Measurements from ENCODE around the gene ZDHHC14.

Gene ZDHHC14

DNA sequence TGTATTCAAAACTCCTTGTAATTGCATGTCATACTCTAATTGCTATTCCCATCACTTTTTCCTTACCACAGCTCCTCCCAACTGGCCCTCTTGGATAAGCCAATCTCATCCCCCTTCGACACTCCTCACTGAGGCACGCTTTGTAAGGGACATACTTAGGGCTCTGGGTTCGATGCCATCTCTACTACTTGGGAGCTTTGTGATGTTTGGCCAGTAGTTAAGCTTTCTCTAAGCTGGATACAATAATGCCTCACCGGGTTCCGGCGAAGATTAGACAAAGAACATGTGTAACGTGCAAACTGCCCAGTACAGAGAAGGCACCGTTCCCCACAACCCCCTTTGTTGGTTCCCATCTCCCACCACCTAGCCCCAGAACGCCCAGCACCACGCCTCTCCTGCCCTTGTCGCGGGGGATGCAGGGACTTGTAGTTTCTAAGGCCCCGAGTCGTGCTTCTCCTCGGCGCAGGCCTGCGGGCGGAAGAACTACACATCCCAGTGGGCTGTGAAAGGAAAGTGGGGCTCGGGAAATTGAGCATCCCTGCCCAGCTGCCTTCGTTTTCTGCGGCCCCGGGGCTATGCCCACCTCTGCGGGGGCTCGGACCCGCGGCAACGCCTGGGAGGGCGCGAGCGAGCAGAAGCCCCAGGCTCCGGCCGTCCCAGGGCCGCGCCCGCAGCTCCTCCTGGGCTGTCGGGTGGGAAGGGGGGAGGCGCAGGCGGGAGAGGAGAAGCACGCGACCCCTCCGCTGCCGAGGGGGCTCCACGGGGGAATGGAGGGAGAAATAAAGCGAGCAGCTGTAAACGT lies 1.1 kb upstream of the ZDHHC14 start:
- no peaks in the 10 kb centered on the region for H3K27me3 ChIP-seq (ENCODE audit: insufficient read depth, poor library complexity, severe bottlenecking)
- peak overlapping the region; percentile 99 for H3K4me3 ChIP-seq (replicated peaks; ENCODE audit: insufficient read depth, low read length)
- peak; percentile 63 to 95 for DNase-seq (ENCODE audit: low read depth in 1 of 2, low spot score in 1 of 2)
- TF ChIP-seq, protein P1, sequence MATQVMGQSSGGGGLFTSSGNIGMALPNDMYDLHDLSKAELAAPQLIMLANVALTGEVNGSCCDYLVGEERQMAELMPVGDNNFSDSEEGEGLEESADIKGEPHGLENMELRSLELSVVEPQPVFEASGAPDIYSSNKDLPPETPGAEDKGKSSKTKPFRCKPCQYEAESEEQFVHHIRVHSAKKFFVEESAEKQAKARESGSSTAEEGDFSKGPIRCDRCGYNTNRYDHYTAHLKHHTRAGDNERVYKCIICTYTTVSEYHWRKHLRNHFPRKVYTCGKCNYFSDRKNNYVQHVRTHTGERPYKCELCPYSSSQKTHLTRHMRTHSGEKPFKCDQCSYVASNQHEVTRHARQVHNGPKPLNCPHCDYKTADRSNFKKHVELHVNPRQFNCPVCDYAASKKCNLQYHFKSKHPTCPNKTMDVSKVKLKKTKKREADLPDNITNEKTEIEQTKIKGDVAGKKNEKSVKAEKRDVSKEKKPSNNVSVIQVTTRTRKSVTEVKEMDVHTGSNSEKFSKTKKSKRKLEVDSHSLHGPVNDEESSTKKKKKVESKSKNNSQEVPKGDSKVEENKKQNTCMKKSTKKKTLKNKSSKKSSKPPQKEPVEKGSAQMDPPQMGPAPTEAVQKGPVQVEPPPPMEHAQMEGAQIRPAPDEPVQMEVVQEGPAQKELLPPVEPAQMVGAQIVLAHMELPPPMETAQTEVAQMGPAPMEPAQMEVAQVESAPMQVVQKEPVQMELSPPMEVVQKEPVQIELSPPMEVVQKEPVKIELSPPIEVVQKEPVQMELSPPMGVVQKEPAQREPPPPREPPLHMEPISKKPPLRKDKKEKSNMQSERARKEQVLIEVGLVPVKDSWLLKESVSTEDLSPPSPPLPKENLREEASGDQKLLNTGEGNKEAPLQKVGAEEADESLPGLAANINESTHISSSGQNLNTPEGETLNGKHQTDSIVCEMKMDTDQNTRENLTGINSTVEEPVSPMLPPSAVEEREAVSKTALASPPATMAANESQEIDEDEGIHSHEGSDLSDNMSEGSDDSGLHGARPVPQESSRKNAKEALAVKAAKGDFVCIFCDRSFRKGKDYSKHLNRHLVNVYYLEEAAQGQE (IDR thresholded peaks at IDR 0.05; ENCODE audit: insufficient replicate concordance, low read depth) = no peak
- no peak for TF ChIP-seq CTCF (IDR thresholded peaks at IDR 0.05; ENCODE audit: insufficient read depth, low read length)
- no peak for TF ChIP-seq SPI1 (IDR thresholded peaks at IDR 0.05; ENCODE audit: borderline replicate concordance, low read depth)
- TF ChIP-seq GABPA (IDR thresholded peaks at IDR 0.05; ENCODE audit: low read depth) = no peak
- TF ChIP-seq POLR2AphosphoS5 (IDR thresholded peaks at IDR 0.05; ENCODE audit: low read depth) = no peak
- peak overlapping the region; percentile 83 for H3K27ac ChIP-seq (replicated peaks)

GRCh38 chr6:157380458-157380778 lies 572 bp upstream of the ZDHHC14 start:
- no peaks in the 10 kb centered on the region for H3K27me3 ChIP-seq (ENCODE audit: insufficient read depth, poor library complexity, severe bottlenecking)
- peak overlapping the region; percentile 99 for H3K4me3 ChIP-seq (replicated peaks; ENCODE audit: insufficient read depth, low read length)
- H3K27ac ChIP-seq (replicated peaks) = peak overlapping the region; percentile 83
- no peak for TF ChIP-seq GABPA (IDR thresholded peaks at IDR 0.05; ENCODE audit: low read depth)
- 0 out of 2 replicates have a peak, but pooled peaks have one; percentile 10 for TF ChIP-seq SPI1 (IDR thresholded peaks at IDR 0.05; ENCODE audit: borderline replicate concordance, low read depth)
- no peak for DNase-seq (ENCODE audit: low read depth in 1 of 2, low spot score in 1 of 2)

- Histone ChIP-seq H3K27me3 (ENCODE audit: insufficient read depth, poor library complexity, severe bottlenecking) (no peaks in the 10 kb centered on the region), H3K4me3 (replicated peaks; ENCODE audit: insufficient read depth, low read length) (peak overlapping the region; percentile 99), H3K27ac (replicated peaks) (peak overlapping the region; percentile 74)
- TF ChIP-seq GABPA (IDR thresholded peaks at IDR 0.05; ENCODE audit: low read depth) = no peak
- no peak for TF ChIP-seq POLR2AphosphoS5 (IDR thresholded peaks at IDR 0.05; ENCODE audit: low read depth)
- TF ChIP-seq SPI1 (IDR thresholded peaks at IDR 0.05; ENCODE audit: borderline replicate concordance, low read depth) = no peak
- TF ChIP-seq CTCF (IDR thresholded peaks at IDR 0.05; ENCODE audit: insufficient read depth, low read length) = no peak
- TF ChIP-seq, protein P1 (IDR thresholded peaks at IDR 0.05; ENCODE audit: insufficient replicate concordance, low read depth) = no peak
- DNase-seq (ENCODE audit: low read depth in 1 of 2, low spot score in 1 of 2) = peak in 1 of 2 experiments; percentile 50
Measured at GRCh38 chr6:157381631-157382621, 936 bp downstream of the ZDHHC14 start.

- H3K4me3 ChIP-seq (replicated peaks; ENCODE audit: insufficient read depth, low read length) = no peak overlapping the region
Measured at GRCh38 chr6:157382821-157383220, 1.8 kb downstream of the ZDHHC14 start.

More at GRCh38 chr6:157382821-157383220, 1.8 kb downstream of the ZDHHC14 start:
- DNase-seq (ENCODE audit: low read depth in 1 of 2, low spot score in 1 of 2) = no peak
- no peaks in the 10 kb centered on the region for H3K27me3 ChIP-seq (ENCODE audit: insufficient read depth, poor library complexity, severe bottlenecking)
- TF ChIP-seq SPI1 (IDR thresholded peaks at IDR 0.05; ENCODE audit: borderline replicate concordance, low read depth) (no peak), CTCF (IDR thresholded peaks at IDR 0.05; ENCODE audit: insufficient read depth, low read length) (no peak), POLR2AphosphoS5 (IDR thresholded peaks at IDR 0.05; ENCODE audit: low read depth) (no peak), GABPA (IDR thresholded peaks at IDR 0.05; ENCODE audit: low read depth) (no peak)
- TF ChIP-seq, protein P1 (IDR thresholded peaks at IDR 0.05; ENCODE audit: insufficient replicate concordance, low read depth) = no peak
- no peak overlapping the region for H3K27ac ChIP-seq (replicated peaks)
